WERI-Rb-1 (cell line): Measurements from ENCODE around the gene PCLO.

Experiments
- DNase-seq: peaks from one replicate; pipeline ENCODE4 v3.0.0-alpha.2; 2020
- H3K27ac ChIP-seq: fragments of 250-450 bp; sonication (Bioruptor Pico); 2 replicates; pipeline ENCODE4 v1.5.1; 2020; ENCODE audit warnings: mild to moderate bottlenecking, moderate library complexity
- H3K27me3 ChIP-seq: fragments of 250-450 bp; sonication (Bioruptor Pico); 2 replicates; pipeline ENCODE4 v1.5.1; 2021; ENCODE audit warnings: mild to moderate bottlenecking, low read depth, moderate library complexity; ENCODE audit not compliant: insufficient read depth, severe bottlenecking
- H3K36me3 ChIP-seq: fragments of 250-450 bp; sonication (Bioruptor Pico); 2 replicates; pipeline ENCODE4 v1.5.1; 2020; ENCODE audit warnings: mild to moderate bottlenecking, moderate library complexity
- H3K4me3 ChIP-seq: 2 replicates; pipeline ENCODE4 v1.5.1; 2011; ENCODE audit warnings: low read depth, mild to moderate bottlenecking, control low read depth, low read length
- H3K9me3 ChIP-seq: fragments of 250-450 bp; sonication (Bioruptor Pico); 2 replicates; pipeline ENCODE4 v1.5.1; 2021; ENCODE audit warnings: mild to moderate bottlenecking, moderate library complexity; ENCODE audit not compliant: severe bottlenecking
- TF ChIP-seq, protein P1 (sequence below): IDR thresholded peaks from 2 replicates; pipeline ENCODE4 v1.5.1; 2011; ENCODE audit warnings: low read depth, mild to moderate bottlenecking, control low read depth, inconsistent platforms, low read length

Gene PCLO

DNA sequence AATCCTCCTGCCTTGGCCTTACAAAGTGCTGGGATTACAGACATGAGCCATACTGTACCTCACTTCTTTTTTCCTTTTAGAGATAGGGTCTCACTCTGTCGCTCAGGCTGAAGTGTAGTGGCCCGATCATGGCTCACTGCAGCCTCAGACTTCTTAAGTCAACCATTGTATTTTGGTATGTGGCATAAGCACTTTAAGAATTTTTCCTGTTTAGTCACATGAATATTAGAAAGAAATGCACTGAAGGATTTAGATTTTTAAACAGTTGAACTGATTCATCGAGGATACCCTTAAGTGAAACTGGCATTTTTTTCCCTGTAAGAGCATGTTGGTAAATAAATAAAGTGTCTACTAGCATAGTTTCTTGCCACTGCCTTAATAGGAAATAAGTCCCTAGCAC lies 399.8 kb downstream of the PCLO start:
- Histone ChIP-seq H3K27ac (no peak overlapping the region), H3K27me3 (no peaks in the 10 kb centered on the region)

DNA sequence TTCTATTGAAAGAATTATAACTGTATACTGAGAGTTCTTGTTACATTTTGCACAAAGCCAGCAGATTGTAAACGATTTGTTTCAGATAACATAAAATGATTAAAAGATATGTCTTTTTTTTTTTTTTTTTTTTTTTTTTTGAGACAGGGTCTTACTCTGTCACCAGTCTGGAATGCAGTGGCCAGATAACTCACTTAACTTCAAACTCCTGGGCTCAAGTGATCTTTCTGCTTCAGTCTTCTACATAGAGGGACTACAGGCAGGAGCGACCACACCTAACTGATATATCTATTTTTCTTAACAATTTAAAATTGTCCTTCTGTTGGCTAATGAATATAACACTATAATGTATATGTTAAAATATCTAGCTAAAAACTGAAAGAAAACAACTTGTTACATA lies 401.9 kb downstream of the PCLO start:
- no peaks in the 10 kb centered on the region for H3K27me3 ChIP-seq
- H3K36me3 ChIP-seq = no peaks in the 10 kb centered on the region
- H3K4me3 ChIP-seq = no peak overlapping the region
- DNase-seq = no peak
- H3K9me3 ChIP-seq = no peaks in the 10 kb centered on the region
- TF ChIP-seq, protein P1, sequence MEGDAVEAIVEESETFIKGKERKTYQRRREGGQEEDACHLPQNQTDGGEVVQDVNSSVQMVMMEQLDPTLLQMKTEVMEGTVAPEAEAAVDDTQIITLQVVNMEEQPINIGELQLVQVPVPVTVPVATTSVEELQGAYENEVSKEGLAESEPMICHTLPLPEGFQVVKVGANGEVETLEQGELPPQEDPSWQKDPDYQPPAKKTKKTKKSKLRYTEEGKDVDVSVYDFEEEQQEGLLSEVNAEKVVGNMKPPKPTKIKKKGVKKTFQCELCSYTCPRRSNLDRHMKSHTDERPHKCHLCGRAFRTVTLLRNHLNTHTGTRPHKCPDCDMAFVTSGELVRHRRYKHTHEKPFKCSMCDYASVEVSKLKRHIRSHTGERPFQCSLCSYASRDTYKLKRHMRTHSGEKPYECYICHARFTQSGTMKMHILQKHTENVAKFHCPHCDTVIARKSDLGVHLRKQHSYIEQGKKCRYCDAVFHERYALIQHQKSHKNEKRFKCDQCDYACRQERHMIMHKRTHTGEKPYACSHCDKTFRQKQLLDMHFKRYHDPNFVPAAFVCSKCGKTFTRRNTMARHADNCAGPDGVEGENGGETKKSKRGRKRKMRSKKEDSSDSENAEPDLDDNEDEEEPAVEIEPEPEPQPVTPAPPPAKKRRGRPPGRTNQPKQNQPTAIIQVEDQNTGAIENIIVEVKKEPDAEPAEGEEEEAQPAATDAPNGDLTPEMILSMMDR = no peak
- H3K27ac ChIP-seq = no peak overlapping the region

More for the DNA sequence above, 399.8 kb downstream of the PCLO start:
- Histone ChIP-seq H3K4me3 (no peak overlapping the region), H3K9me3 (no peaks in the 10 kb centered on the region), H3K36me3 (no peaks in the 10 kb centered on the region)
- TF ChIP-seq, protein P1 = no peak
- no peak for DNase-seq

DNA sequence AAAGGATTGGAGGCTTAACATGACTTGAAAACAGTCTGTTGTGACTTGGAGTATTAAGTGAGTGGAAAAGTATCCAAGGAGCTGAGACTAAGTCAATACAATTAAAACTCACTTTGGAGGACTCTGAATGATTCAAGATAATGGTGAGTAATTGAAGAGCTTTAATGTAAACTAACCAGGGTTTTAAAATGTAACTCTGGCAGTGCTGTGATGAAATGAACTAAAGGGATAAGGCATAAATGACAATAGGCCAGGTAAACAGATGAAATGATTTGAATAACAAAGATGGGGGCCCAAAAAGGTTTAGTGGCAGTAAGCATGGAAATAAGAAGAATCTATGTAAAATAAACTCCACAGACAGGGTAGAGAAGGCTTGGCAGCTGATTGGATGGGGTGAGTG lies 402.6 kb downstream of the PCLO start:
- no peak for DNase-seq
- Histone ChIP-seq H3K4me3 (no peak overlapping the region), H3K9me3 (no peaks in the 10 kb centered on the region), H3K27me3 (no peaks in the 10 kb centered on the region), H3K27ac (no peak overlapping the region), H3K36me3 (no peaks in the 10 kb centered on the region)
- TF ChIP-seq, protein P1 = no peak

DNA sequence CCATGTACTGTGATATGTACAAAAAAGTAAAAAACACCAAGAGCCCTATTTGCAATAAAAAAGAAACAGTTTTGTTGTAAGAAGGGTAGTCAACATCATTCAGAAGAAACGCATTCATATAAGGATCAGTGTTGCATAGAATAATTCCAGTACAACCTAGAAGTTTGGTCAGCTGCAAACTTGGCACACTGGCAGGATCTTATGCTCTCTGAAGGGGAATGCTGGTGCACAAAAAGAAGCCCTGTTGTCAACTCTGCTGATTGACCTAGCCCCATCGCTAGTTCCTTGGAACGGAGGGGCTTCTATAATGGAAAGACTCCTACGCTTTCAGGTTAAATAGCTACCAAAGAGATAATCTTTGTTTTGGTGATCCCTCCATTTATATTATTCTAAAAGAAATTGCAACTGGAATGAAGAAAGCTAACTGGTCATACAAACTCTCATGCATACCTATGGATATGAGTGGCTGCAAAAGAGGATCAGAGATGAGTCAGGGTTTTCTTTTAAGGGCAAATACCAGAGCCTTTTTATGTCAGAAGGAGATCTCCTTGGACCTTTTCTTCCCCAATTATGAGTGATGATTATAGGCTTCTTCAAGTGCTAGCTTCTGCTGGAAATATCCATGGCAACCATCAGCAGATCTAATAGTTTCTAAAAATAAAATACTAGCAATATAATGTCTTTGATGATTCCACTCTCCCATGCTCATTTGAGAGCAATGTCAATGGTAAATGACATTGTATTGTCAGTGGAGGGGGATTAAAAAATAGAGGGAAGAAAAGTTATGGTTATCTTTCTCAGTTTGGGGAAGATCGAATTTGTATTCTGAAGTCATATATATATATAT lies 406.8 kb downstream of the PCLO start:
- TF ChIP-seq, protein P1 = no peak
- Histone ChIP-seq H3K4me3 (no peak overlapping the region), H3K9me3 (no peaks in the 10 kb centered on the region), H3K27ac (no peak overlapping the region), H3K36me3 (no peaks in the 10 kb centered on the region), H3K27me3 (no peaks in the 10 kb centered on the region)
- DNase-seq = no peak

DNA sequence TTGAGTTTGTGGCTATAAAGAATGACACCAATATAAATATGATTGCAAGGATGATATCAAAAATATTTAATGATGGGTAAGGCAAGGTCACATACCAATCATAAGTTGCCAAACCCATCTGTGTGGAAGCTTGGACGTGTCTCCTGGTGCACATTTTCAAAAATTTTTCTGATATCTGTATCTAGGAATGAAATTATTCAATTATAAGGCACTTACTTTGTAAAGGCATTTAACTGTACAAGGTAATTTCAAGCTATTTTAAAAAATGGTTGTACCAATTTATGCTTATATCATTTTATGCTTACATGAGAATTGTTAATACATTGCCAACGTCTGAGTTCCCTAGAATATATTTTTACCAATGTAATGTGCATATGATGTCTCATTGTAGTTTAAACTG lies 412.7 kb downstream of the PCLO start:
- TF ChIP-seq, protein P1 = no peak
- no peak for DNase-seq

DNA sequence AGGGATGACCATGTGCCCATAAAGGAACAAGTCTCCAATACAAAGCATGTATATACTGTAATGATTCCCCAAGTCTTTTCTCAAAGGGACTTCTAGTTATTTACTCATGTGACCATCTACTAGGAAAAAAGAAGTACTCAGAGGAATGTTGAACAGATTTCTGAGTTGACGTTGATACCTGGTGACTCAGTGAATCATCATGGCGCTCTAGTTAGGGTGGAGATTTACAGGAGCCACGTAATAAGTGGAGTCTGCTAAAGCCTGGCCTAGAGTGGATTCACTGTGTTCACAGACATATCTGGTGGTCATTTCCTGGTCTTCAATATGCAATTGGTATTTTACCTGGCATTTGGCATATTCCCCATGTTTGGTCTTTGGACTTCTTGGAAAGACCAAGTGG lies 416.9 kb downstream of the PCLO start:
- no peak for DNase-seq
- H3K27me3 ChIP-seq = no peaks in the 10 kb centered on the region

More for the DNA sequence above, 412.7 kb downstream of the PCLO start:
- H3K9me3 ChIP-seq = no peaks in the 10 kb centered on the region
- H3K27ac ChIP-seq = no peak overlapping the region
- no peaks in the 10 kb centered on the region for H3K27me3 ChIP-seq
- no peaks in the 10 kb centered on the region for H3K36me3 ChIP-seq
- no peak overlapping the region for H3K4me3 ChIP-seq

More for the DNA sequence above, 416.9 kb downstream of the PCLO start:
- Histone ChIP-seq H3K4me3 (no peak overlapping the region), H3K36me3 (no peaks in the 10 kb centered on the region), H3K9me3 (no peaks in the 10 kb centered on the region), H3K27ac (no peak overlapping the region)
- TF ChIP-seq, protein P1 = no peak
